Body of pancreas (tissue), 4 donors: ENCODE data around the gene COL6A2.

Source experiments
- CTCF ChIP-seq, 7 experiments: fragments of 450-650 bp in 4 of 7; fragments of 200-600 bp in 3 of 7; sonication (generic) in 3 of 7; IDR thresholded peaks; one replicate each; pipeline ENCODE4 v1.5.1; 2016 to 2019; ENCODE audit warnings: antibody characterized with exemption in 7 of 7
- POLR2A ChIP-seq, 3 donors: fragments of 450-650 bp; IDR thresholded peaks; one replicate each; pipeline ENCODE4 v1.6.1; 2016; ENCODE audit warnings: antibody characterized with exemption in 3 of 3, mild to moderate bottlenecking in 2 of 3

GRCh38 chr21:46152927-46153246, 55.0 kb downstream of the COL6A2 start:
- TF ChIP-seq CTCF (IDR thresholded peaks at IDR 0.05) (no peak), POLR2A (IDR thresholded peaks at IDR 0.05) (no peak)
